HPDE6-E6E7 (cell line): Measurements from ENCODE around the gene KCNIP1.
"Not testable (repeated sequence)": the region's sequence is repeated elsewhere in the genome, so short reads cannot be mapped to it uniquely, and the experiment has no call there.

Source experiments
- DNase-seq: peaks from one replicate; pipeline ENCODE4 v3.0.0; 2011; ENCODE audit warnings: missing footprints; ENCODE audit errors: extremely low spot score

Gene KCNIP1

DNA sequence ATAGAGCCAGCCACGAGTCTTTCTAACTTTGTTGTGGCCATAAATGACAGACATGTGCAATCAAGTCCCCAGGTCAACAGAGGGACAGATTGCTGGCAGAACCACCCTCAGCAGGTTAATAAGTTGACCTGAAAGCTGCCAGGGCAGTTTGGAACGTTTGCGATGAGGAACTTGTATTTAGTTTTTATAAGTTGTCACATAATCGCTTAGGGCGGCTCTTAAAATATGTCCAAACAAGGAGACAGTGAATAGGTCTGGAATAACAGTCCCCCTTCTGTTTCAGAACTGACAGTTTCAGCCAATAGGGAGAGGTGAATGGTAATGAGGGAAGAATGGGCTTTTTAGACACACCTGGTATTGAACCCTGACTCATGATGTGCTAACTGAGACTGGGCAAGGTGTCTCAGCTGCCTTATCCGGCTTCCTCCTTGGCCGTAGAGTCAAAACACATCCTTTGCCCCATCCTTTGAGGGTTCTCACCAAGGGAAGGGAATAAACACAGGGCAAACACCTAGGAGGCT is 246.2 kb downstream of the KCNIP1 start:
- DNase-seq, result no peak

DNA sequence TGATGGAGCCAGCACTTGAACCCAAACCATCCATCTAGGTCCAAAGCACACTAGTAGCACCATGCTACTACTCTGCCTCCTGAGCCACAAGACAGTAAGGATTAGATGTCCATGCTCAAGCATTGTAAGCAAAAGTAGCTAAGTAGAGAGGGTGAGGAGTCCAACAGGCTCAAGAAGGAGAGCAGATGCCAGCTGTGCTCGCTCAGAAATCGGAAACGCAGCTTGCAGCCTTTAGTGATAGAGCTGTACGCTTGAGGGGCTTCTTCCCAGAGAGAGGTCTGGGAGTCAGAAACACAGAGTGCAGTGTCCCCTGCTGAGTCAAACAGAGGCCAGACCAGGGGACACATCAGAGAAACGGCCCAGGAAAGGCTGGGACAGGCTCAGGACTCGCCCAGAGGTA is 247.0 kb downstream of the KCNIP1 start:
- DNase-seq, result no peak

DNA sequence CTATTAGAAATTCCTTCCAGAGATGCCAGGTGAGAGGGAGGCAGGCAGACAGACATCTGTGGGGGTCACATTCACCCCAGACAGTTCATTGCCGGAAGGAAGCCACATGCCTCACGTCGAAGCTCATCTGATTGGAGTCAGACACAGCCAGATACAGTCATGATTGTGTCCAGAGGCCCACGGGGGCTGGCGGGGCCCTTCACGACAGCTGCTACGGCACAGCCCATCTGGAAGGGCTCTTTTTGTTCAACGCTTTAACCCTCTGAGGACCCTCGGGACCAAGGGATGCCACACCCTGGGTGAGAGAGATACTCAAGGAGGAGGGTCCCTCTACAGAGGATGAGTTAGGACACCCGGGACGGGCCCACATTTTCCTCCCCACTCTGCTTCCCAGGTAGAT is 247.8 kb downstream of the KCNIP1 start:
- no peak for DNase-seq

DNA sequence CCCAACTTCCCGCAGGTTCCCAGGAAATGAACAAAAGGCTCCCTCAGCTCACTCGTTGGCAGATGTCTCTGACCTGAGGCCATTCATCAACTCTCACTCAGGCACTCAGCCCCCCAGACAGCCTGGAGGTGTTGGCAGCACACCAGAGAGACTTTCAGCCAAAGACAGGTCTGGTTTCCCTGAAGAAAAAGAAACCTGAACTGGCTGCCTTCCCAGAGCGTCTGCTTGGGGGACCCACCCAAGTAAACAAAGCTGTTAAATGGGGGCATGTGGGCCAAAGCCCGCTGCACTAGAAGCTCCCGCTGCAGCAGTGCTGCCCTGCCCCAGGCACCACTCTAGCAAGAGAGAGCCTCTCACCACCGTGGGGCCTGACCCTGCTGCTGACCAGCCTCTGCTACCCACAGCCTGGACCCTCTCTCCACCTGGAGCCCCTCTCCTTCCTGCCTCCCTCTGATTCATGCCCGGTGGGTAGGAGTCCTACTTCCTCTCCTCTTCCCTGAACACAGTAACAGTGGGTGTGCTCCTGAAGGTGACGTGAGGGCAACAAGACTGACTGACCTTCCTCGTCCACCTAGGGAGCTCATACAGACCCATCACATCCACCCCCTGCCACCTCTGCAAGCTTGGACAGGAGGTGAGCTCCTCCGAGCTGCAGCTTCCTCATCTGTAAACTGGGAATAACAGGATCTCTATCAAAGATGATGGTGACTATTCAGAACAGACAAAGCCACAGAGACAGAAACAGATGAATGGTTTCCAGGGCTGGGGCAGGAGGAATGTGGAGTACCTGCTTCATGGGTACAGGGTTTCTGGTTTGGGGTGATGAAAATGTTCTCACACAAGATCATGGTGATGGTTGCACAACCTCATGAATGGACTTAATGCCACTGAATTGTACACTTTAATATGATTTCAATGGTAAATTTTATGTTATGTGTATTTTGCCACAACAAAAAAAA is 248.7 kb downstream of the KCNIP1 start:
- DNase-seq, result no peak

DNA sequence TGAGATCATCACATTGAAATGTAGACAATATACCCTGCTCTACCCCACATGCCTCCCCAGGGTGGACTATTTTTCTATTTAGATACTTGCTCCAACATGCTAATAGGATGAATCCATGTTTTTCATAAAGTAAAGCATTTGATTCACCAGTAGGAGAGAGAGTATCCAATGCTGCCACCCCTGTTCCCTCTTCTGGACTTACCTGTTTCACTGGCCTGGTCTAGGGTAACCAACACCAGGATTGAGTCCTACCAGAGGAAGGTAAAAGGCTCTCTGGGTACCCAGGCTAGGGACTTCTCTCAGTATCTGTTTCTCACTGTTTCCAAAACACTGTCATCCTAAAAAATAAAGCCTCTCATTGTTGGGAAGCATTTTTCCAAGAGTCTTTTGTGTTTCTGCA is 249.5 kb downstream of the KCNIP1 start:
- DNase-seq, result no peak

GRCh38 chr5:170754508-170754907 is 250.7 kb downstream of the KCNIP1 start:
- not testable (repeated sequence) for DNase-seq

GRCh38 chr5:170755679-170756456 is 252.0 kb downstream of the KCNIP1 start:
- DNase-seq, result no peak

DNA sequence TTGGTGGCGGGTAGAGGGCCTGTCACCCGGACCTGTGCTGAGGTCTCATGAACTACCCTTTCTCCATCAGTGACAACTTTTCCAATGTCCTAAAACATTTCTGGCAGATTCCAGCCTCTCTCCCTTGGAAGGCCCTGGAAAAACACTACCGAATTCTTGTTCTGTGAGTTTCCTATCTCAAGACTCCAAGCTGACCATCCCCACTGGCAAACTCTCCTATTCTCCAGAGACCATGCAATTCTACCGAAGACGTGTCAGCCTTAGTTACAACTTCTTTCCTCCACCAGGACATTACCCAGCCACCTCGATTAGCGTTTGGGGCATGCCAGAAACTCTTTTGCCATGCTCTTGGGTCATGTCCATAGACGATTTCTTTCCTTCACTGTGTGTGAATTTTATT is 252.9 kb downstream of the KCNIP1 start:
- DNase-seq, result no peak

GRCh38 chr5:170757182-170757601 is 253.4 kb downstream of the KCNIP1 start:
- DNase-seq, result no peak

DNA sequence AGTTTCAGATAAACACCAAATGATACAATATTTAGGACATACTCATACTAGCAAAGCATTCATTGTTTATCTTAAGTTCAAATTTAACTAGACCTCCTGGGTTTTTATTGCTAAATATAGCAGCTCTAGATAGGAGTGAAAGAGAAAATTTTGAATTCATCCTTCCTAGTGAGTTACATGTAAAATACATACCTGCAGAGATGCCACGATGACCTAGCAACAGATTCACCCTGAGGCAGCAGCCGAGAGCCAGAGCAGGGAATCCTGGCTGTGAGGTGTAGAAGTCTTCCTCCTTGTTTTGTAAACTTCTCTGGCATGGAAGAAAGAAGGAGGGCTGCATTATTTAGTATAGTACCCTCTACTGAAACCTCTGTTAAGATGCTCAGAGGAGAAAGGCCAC is 253.8 kb downstream of the KCNIP1 start:
- no peak for DNase-seq

- no peak for DNase-seq
Observed at GRCh38 chr5:170758481-170758880, 254.7 kb downstream of the KCNIP1 start.

DNA sequence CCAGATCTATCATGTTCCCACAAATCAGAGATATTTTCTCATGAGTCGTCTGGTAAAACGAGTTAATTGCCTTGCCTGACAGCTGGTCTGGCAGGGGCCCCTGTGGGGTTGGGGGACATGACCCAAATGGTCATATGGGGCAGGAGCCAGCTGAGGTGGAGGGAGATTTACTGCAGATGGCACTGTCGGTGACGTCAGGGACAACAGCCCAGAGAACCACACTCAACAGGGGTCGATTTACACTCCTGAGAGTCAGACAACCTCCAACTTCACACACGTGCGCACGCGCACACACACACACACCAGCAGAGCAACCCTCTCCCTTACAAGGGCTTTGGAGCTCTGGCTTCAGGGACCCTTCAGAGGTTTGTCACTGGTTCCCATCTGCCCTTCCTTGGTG is 256.3 kb downstream of the KCNIP1 start:
- DNase-seq, result no peak

DNA sequence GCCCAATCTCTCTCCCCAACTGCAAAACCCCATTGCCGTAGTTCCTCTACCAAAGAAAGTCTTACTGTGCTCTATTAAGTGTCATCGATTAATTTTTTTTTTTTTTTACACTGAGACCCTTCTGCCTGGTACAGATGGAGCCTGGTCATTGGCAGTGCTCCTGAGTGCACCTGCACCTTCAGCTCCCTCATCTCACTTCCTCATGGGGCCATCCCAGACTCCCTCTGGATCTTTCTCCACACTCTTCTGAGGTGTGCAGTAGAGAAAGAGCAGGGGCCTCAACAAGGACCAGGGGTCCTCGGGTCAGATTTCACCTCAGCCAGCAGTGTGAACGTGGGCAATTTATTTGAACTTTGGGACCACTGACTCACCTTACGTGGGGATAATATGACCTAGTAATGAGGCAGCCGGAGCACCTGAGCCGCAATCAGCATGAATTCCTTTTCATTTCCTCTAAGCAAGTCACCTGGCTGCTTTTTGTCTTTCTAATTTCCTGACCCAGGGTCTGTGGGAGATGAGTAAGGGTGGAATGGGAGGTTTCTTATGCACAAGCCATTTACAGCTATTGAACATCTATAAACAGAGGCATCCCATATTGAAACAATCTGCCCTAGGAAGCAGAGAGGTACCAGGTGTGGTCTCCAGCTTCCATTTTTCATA is 257.4 kb downstream of the KCNIP1 start:
- no peak for DNase-seq

DNA sequence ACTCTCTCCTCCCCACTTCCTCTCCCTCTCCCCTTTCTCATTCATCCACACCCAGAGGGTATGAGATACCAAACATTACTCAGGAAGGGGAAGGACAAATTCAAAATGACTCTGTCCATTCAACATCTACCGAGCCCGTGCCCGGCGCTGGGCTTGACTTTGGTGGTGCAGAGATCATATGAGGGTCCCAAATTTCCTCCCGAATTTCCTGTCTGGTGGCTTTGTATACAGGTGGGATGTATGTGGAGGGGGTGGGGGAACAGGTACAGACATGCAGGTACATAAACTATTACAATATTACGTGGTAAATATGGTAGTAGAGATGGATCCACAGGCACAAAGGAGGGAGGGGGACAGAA is 257.9 kb downstream of the KCNIP1 start:
- DNase-seq, result no peak

GRCh38 chr5:170762298-170762697 is 258.5 kb downstream of the KCNIP1 start:
- DNase-seq, result not testable (repeated sequence)

- not testable (repeated sequence) for DNase-seq
Observed at GRCh38 chr5:170765868-170766267, 262.0 kb downstream of the KCNIP1 start.

- no peak for DNase-seq
Observed at GRCh38 chr5:170769246-170769645, 265.4 kb downstream of the KCNIP1 start.

- DNase-seq, result no peak
Observed at GRCh38 chr5:170769898-170770416, 266.1 kb downstream of the KCNIP1 start.

GRCh38 chr5:170771496-170771895 is 267.7 kb downstream of the KCNIP1 start:
- DNase-seq, result no peak

DNA sequence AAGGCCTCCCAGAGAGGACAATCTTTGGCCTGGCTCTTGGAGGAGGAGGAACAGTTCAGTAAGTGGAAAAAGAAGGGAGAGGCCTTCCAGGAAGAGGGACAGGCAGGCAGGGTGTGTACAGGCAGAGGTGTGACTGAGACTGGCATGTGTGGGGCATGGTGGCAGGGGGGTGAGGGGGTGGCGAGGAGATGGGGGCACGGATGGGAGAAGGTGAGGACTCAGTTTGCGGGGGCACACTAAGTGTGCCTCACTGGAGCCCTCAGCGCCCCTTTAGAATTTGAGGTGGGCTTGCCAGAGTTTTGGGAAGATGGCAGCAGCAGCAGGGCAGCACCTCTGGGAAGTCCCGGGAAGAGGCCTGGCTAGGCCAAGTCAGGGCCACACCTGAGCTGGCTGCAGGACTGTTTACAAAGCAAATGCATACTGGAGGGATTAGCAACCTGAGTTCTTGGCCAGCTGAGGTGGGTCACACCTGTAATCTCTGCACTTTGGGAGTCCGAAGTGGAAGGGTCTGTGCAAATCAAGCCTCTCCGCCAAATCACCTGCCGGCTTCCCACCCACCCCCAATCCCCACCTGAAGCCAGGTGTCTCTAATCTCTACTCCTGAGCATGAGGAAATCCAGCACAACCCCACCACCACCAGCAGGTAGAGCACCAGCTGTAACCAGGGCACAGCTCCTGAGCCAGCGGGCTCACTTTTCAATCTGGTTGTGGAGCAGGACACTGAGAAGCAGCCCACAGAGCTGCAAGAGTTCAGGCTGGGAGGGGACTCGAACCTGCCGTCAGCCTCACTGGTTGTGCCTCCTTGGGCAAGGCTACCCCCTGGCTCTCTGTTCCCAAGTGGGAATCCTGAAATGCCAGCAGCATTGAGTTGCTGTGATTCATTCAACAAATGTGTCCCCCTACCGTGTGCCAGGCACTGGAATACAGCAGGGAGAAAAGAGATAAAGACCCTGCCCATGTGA is 269.5 kb downstream of the KCNIP1 start:
- DNase-seq, result no peak

- no peak for DNase-seq
Observed at GRCh38 chr5:170774831-170775230, 271.0 kb downstream of the KCNIP1 start.
